ENCODE measurements around the gene BCAS3. TPM values are rescaled to one million over a fixed set of nuclear protein-coding genes. Genes with fewer than 3 reads are reported as not detected.

Gene BCAS3
- total RNA-seq, 2 experiments from 2014 or later, result 7.2 to 7.5 TPM

- Mint-ChIP-seq H3K36me3 (ENCODE audit: low read depth) (no peaks in the 10 kb centered on the region), H3K27me3 (ENCODE audit: low read depth) (no peaks in the 10 kb centered on the region), H3K27ac (no peak overlapping the region), H3K9me3 (no peaks in the 10 kb centered on the region), H3K4me3 (no peak overlapping the region), H3K4me1 (ENCODE audit: low read depth) (no peaks in the 10 kb centered on the region)
- no peak for DNase-seq
- intact Hi-C loops (cut with micrococcal nuclease), result no loop called here
- CTCF ChIA-PET, result interaction anchor here (1.3 kb wide), 1 partner anchor 540 kb away, joined by 3 read pairs; no protein-coding TSS in a partner anchor
These were observed 582.6 kb downstream of the BCAS3 start for GRCh38 chr17:61260071-61260797.

- no peaks in the 10 kb centered on the region for H3K36me3 Mint-ChIP-seq (ENCODE audit: low read depth)
- H3K27ac Mint-ChIP-seq, result no peak overlapping the region
- no peaks in the 10 kb centered on the region for H3K4me1 Mint-ChIP-seq (ENCODE audit: low read depth)
- no peaks in the 10 kb centered on the region for H3K27me3 Mint-ChIP-seq (ENCODE audit: low read depth)
- intact Hi-C loops (cut with micrococcal nuclease), result no loop called here
- H3K9me3 Mint-ChIP-seq, result no peaks in the 10 kb centered on the region
- CTCF ChIA-PET, result interaction anchor here (1.3 kb wide), 1 partner anchor 540 kb away, joined by 3 read pairs; no protein-coding TSS in a partner anchor
- DNase-seq, result no peak
- no peak overlapping the region for H3K4me3 Mint-ChIP-seq
These were observed 583.5 kb downstream of the BCAS3 start for GRCh38 chr17:61261001-61261637.

GRCh38 chr17:61265397-61265796, 587.7 kb downstream of the BCAS3 start:
- Mint-ChIP-seq H3K36me3 (ENCODE audit: low read depth) (no peaks in the 10 kb centered on the region), H3K9me3 (no peaks in the 10 kb centered on the region), H3K4me1 (ENCODE audit: low read depth) (no peaks in the 10 kb centered on the region), H3K27ac (no peak overlapping the region), H3K27me3 (ENCODE audit: low read depth) (no peaks in the 10 kb centered on the region), H3K4me3 (no peak overlapping the region)
- no peak for DNase-seq
- intact Hi-C loops (cut with micrococcal nuclease), result no loop called here
- CTCF ChIA-PET, result no interaction called here

- intact Hi-C loops (cut with micrococcal nuclease), result no loop called here
- H3K36me3 Mint-ChIP-seq (ENCODE audit: low read depth), result no peaks in the 10 kb centered on the region
- H3K4me1 Mint-ChIP-seq (ENCODE audit: low read depth), result no peaks in the 10 kb centered on the region
- no peaks in the 10 kb centered on the region for H3K27me3 Mint-ChIP-seq (ENCODE audit: low read depth)
- CTCF ChIA-PET, result interaction anchor here (0.7 kb wide), 1 partner anchor 46 kb away, joined by 3 read pairs; no protein-coding TSS in a partner anchor
- no peak overlapping the region for H3K4me3 Mint-ChIP-seq
- DNase-seq, result no peak
- no peaks in the 10 kb centered on the region for H3K9me3 Mint-ChIP-seq
- no peak overlapping the region for H3K27ac Mint-ChIP-seq
These were observed 590.2 kb downstream of the BCAS3 start for GRCh38 chr17:61267847-61268246.

GRCh38 chr17:61275395-61275794, 597.7 kb downstream of the BCAS3 start:
- Mint-ChIP-seq H3K9me3 (no peaks in the 10 kb centered on the region), H3K4me3 (no peak overlapping the region), H3K27me3 (ENCODE audit: low read depth) (no peaks in the 10 kb centered on the region), H3K36me3 (ENCODE audit: low read depth) (peaks cover 3% of the 10 kb centered on the region), H3K27ac (no peak overlapping the region), H3K4me1 (ENCODE audit: low read depth) (peaks cover 11% of the 10 kb centered on the region)
- CTCF ChIA-PET, result interaction anchor here (0.6 kb wide), 1 partner anchor 1038 kb away, joined by 3 read pairs; no protein-coding TSS in a partner anchor
- DNase-seq, result no peak
- intact Hi-C loops (cut with micrococcal nuclease), result no loop called here

GRCh38 chr17:61276806-61277205, 599.2 kb downstream of the BCAS3 start:
- no peak overlapping the region for H3K27ac Mint-ChIP-seq
- no peaks in the 10 kb centered on the region for H3K27me3 Mint-ChIP-seq (ENCODE audit: low read depth)
- H3K4me3 Mint-ChIP-seq, result no peak overlapping the region
- intact Hi-C loops (cut with micrococcal nuclease), result no loop called here
- DNase-seq, result no peak
- CTCF ChIA-PET, result no interaction called here
- peaks cover 16% of the 10 kb centered on the region for H3K4me1 Mint-ChIP-seq (ENCODE audit: low read depth)
- peaks cover 3% of the 10 kb centered on the region for H3K36me3 Mint-ChIP-seq (ENCODE audit: low read depth)
- no peaks in the 10 kb centered on the region for H3K9me3 Mint-ChIP-seq

GRCh38 chr17:61279476-61280145, 602.0 kb downstream of the BCAS3 start:
- intact Hi-C loops (cut with micrococcal nuclease), result loop anchor here (1.0 to 5.0 kb wide), 2 partner anchors 57 to 222 kb away; no protein-coding TSS in a partner anchor
- H3K27ac Mint-ChIP-seq, result peak overlapping the region; percentile 32

GRCh38 chr17:61280338-61280737, 602.7 kb downstream of the BCAS3 start:
- H3K27me3 Mint-ChIP-seq (ENCODE audit: low read depth), result no peaks in the 10 kb centered on the region
- DNase-seq, result no peak
- CTCF ChIA-PET, result no interaction called here
- H3K9me3 Mint-ChIP-seq, result no peaks in the 10 kb centered on the region
- H3K27ac Mint-ChIP-seq, result peak overlapping the region; percentile 32
- no peak overlapping the region for H3K4me3 Mint-ChIP-seq
- intact Hi-C loops (cut with micrococcal nuclease), result loop anchor here (1.0 to 5.0 kb wide), 2 partner anchors 58 to 223 kb away; no protein-coding TSS in a partner anchor
- peaks cover 22% of the 10 kb centered on the region for H3K4me1 Mint-ChIP-seq (ENCODE audit: low read depth)
- H3K36me3 Mint-ChIP-seq (ENCODE audit: low read depth), result peaks cover 3% of the 10 kb centered on the region

More at GRCh38 chr17:61279476-61280145, 602.0 kb downstream of the BCAS3 start:
- Mint-ChIP-seq H3K9me3 (no peaks in the 10 kb centered on the region), H3K27me3 (ENCODE audit: low read depth) (no peaks in the 10 kb centered on the region), H3K4me1 (ENCODE audit: low read depth) (peaks cover 22% of the 10 kb centered on the region), H3K4me3 (no peak overlapping the region), H3K36me3 (ENCODE audit: low read depth) (peaks cover 5% of the 10 kb centered on the region)
- DNase-seq, result no peak
- CTCF ChIA-PET, result no interaction called here

- CTCF ChIA-PET, result no interaction called here
These were observed 603.2 kb downstream of the BCAS3 start for GRCh38 chr17:61280851-61281250.

GRCh38 chr17:61282377-61282776, 604.7 kb downstream of the BCAS3 start:
- DNase-seq, result no peak
- Mint-ChIP-seq H3K4me1 (ENCODE audit: low read depth) (peaks cover 26% of the 10 kb centered on the region), H3K4me3 (no peak overlapping the region), H3K9me3 (no peaks in the 10 kb centered on the region), H3K27me3 (ENCODE audit: low read depth) (no peaks in the 10 kb centered on the region), H3K27ac (no peak overlapping the region), H3K36me3 (ENCODE audit: low read depth) (peaks cover 2% of the 10 kb centered on the region)
- CTCF ChIA-PET, result no interaction called here
- intact Hi-C loops (cut with micrococcal nuclease), result loop anchor here (5.0 kb wide), 1 partner anchor 225 kb away; no protein-coding TSS in a partner anchor

More at GRCh38 chr17:61280851-61281250, 603.2 kb downstream of the BCAS3 start:
- H3K4me3 Mint-ChIP-seq, result no peak overlapping the region
- no peak for DNase-seq
- peaks cover 2% of the 10 kb centered on the region for H3K36me3 Mint-ChIP-seq (ENCODE audit: low read depth)
- intact Hi-C loops (cut with micrococcal nuclease), result loop anchor here (1.0 to 5.0 kb wide), 2 partner anchors 59 to 224 kb away; no protein-coding TSS in a partner anchor
- no peaks in the 10 kb centered on the region for H3K27me3 Mint-ChIP-seq (ENCODE audit: low read depth)
- no peak overlapping the region for H3K27ac Mint-ChIP-seq
- no peaks in the 10 kb centered on the region for H3K9me3 Mint-ChIP-seq
- peaks cover 24% of the 10 kb centered on the region for H3K4me1 Mint-ChIP-seq (ENCODE audit: low read depth)

GRCh38 chr17:61283043-61283442, 605.4 kb downstream of the BCAS3 start:
- CTCF ChIA-PET, result no interaction called here
- Mint-ChIP-seq H3K36me3 (ENCODE audit: low read depth) (peaks cover 2% of the 10 kb centered on the region), H3K4me3 (no peak overlapping the region), H3K9me3 (no peaks in the 10 kb centered on the region), H3K4me1 (ENCODE audit: low read depth) (peaks cover 26% of the 10 kb centered on the region), H3K27me3 (ENCODE audit: low read depth) (no peaks in the 10 kb centered on the region), H3K27ac (no peak overlapping the region)
- no peak for DNase-seq
- intact Hi-C loops (cut with micrococcal nuclease), result loop anchor here (5.0 kb wide), 1 partner anchor 226 kb away; no protein-coding TSS in a partner anchor

- Mint-ChIP-seq H3K27ac (no peak overlapping the region), H3K36me3 (ENCODE audit: low read depth) (peaks cover 2% of the 10 kb centered on the region), H3K27me3 (ENCODE audit: low read depth) (no peaks in the 10 kb centered on the region), H3K4me1 (ENCODE audit: low read depth) (peaks cover 25% of the 10 kb centered on the region), H3K9me3 (no peaks in the 10 kb centered on the region), H3K4me3 (no peak overlapping the region)
- CTCF ChIA-PET, result no interaction called here
- intact Hi-C loops (cut with micrococcal nuclease), result loop anchor here (5.0 kb wide), 1 partner anchor 227 kb away; no protein-coding TSS in a partner anchor
- no peak for DNase-seq
These were observed 606.5 kb downstream of the BCAS3 start for GRCh38 chr17:61284174-61284573.

Measured in activated naive CD4-positive, alpha-beta T cell treated with anti-CD3 and anti-CD28 coated beads for 36 hours (primary cell).